Heart left ventricle (tissue), 13 donors: ENCODE data around the gene KLK13.

ENCODE experiments used
- POLR2A ChIP-seq, 2 donors: fragments of 450-650 bp; IDR thresholded peaks; one replicate each; pipeline ENCODE4 v1.6.1; 2017; ENCODE audit warnings: antibody characterized with exemption in 2 of 2, mild to moderate bottlenecking in 2 of 2, moderate library complexity in 2 of 2
- TF ChIP-seq, protein P1 (sequence below), 12 donors: fragments of 200-600 bp; sonication (generic) in 4 of 12; IDR thresholded peaks; one replicate each; pipeline versions ENCODE4 v1.5.0 to v1.8.0; 2018 to 2022; ENCODE audit warnings: antibody characterized with exemption in 12 of 12, mild to moderate bottlenecking in 5 of 12
- donor health status: ischemic (EF 13 %, LVEDD 7.1; RV severe dilation, severe dysfunction).
- donor health status: DM: no; HTN: yes; CAD: no.
- donor health status: DM: no; HTN: no; CAD: no.
- donor health status: ischemic (EF 25% LVEDD 6.9; RV normal size, moderate dysfunction).
- donor health status: ischemic (EF 25% LVEDD 5.7; RV mildly dilated, moderate dysfunction).
- donor health status: ischemic (EF 35%, LVEDD 5.7; RV mildly dilated, moderate dysfunction).
- donor health status: nonischemic (EF 11% LVEDD 7.7; RV severe dilation, severe dysfunction).
- donor health status: DM: yes; HTN: yes; CAD: no.
- donor health status: PGD.
- donor health status: ischemic (EF 29% LVEDD 5.4; RV normal size, mild dysfunction).
- donor health status: nonischemic (EF 23%, LVEDD 6.1; RV moderate dilation, normal function).

DNA sequence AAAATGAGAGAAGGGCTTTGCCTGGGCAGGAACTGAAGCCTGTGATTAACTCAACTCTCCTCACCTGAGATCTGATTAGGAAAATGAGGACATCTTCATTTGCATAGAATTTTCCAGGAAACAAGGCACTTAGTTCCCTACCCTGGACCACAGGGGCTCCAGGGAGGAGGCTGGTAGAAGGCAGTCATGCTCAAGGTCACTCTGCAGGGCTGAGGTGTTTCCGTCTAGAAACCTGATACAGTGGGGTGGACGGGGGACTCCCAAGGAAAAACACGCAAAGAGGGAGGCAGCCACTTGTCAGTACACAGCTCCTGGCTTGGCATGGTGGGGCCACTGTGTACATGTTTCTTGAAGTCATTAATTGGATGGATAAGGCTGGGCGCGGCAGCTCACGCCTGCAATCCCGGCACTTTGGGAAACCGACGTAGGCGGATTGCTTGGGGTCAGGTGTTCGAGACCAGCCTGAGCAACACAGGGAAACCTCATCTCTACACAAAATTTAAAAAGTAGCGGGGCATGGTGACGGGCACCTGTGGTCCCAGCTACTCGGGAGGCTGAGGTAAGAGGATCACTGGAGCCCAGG lies 11.8 kb upstream of the KLK13 start:
- TF ChIP-seq POLR2A (IDR thresholded peaks at IDR 0.05), result no peak
- TF ChIP-seq, protein P1, sequence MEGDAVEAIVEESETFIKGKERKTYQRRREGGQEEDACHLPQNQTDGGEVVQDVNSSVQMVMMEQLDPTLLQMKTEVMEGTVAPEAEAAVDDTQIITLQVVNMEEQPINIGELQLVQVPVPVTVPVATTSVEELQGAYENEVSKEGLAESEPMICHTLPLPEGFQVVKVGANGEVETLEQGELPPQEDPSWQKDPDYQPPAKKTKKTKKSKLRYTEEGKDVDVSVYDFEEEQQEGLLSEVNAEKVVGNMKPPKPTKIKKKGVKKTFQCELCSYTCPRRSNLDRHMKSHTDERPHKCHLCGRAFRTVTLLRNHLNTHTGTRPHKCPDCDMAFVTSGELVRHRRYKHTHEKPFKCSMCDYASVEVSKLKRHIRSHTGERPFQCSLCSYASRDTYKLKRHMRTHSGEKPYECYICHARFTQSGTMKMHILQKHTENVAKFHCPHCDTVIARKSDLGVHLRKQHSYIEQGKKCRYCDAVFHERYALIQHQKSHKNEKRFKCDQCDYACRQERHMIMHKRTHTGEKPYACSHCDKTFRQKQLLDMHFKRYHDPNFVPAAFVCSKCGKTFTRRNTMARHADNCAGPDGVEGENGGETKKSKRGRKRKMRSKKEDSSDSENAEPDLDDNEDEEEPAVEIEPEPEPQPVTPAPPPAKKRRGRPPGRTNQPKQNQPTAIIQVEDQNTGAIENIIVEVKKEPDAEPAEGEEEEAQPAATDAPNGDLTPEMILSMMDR (IDR thresholded peaks at IDR 0.05), result no peak
